ENCODE results near the gene SLC6A6.
A peak's percentile ranks its signal among the peaks of the same experiment; 100 is the strongest.

- TF ChIP-seq, protein P1, sequence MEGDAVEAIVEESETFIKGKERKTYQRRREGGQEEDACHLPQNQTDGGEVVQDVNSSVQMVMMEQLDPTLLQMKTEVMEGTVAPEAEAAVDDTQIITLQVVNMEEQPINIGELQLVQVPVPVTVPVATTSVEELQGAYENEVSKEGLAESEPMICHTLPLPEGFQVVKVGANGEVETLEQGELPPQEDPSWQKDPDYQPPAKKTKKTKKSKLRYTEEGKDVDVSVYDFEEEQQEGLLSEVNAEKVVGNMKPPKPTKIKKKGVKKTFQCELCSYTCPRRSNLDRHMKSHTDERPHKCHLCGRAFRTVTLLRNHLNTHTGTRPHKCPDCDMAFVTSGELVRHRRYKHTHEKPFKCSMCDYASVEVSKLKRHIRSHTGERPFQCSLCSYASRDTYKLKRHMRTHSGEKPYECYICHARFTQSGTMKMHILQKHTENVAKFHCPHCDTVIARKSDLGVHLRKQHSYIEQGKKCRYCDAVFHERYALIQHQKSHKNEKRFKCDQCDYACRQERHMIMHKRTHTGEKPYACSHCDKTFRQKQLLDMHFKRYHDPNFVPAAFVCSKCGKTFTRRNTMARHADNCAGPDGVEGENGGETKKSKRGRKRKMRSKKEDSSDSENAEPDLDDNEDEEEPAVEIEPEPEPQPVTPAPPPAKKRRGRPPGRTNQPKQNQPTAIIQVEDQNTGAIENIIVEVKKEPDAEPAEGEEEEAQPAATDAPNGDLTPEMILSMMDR (IDR thresholded peaks at IDR 0.05 in 8 of 11, conservative IDR thresholded peaks at IDR 0.05 in 3 of 11) = no peak
- peak in 1 of 3 donors; percentile 20 for TF ChIP-seq POLR2AphosphoS5 (IDR thresholded peaks at IDR 0.05)
- TF ChIP-seq POLR2A (IDR thresholded peaks at IDR 0.05) = no peak
These were observed 83.6 kb downstream of the SLC6A6 start for GRCh38 chr3:14485981-14486380.

Measured in spleen (tissue), 7 donors.